Caco-2 (cell line): ENCODE measurements around the gene IFNK. TPM values are rescaled to one million over a fixed set of nuclear protein-coding genes. Genes with fewer than 3 reads are reported as not detected.
A peak's percentile ranks its signal among the peaks of the same experiment; 100 is the strongest.

Experiments used
- BruUV-seq: library from RNA; stranded (reverse); fragments of 400-500 nt; replicated peaks from 2 replicates; lab custom pipeline; 2021; lab: Mats Ljungman, UMichigan
- CTCF ChIA-PET: fragments of 300-600 bp; sonication (Branson Sonifier 250); formaldehyde crosslinking; loops from one replicate; lab custom pipeline; 2022; ENCODE audit warnings: antibody characterized with exemption; lab: Charles Lee
- POLR2A ChIA-PET: fragments of 300-600 bp; sonication (Branson Sonifier 250); formaldehyde crosslinking; loops from one replicate; lab custom pipeline; 2022; ENCODE audit warnings: antibody characterized with exemption; lab: Charles Lee
- DNase-seq, 2 experiments: peaks; one replicate each; pipeline versions ENCODE4 v3.0.0 to v3.0.0-alpha.2; 2020 to 2022
- H3K27me3 ChIP-seq: replicated peaks from 2 replicates; pipeline ENCODE4 v1.6.0; 2011; ENCODE audit warnings: low read length; ENCODE audit not compliant: control insufficient read depth, insufficient read depth
- H3K36me3 ChIP-seq: 2 replicates; pipeline ENCODE4 v1.5.1; 2011; ENCODE audit warnings: low read length; ENCODE audit not compliant: control insufficient read depth, insufficient read depth
- H3K4me1 ChIP-seq: fragments of 250-450 bp; sonication (Bioruptor Pico); 2 replicates; pipeline ENCODE4 v1.5.1; 2020; ENCODE audit warnings: mild to moderate bottlenecking
- H3K4me3 ChIP-seq: 2 replicates; pipeline ENCODE4 v1.5.1; 2011; ENCODE audit warnings: low read depth, mild to moderate bottlenecking, control low read depth, low read length
- H3K9me3 ChIP-seq: fragments of 250-450 bp; sonication (Bioruptor Pico); 2 replicates; pipeline ENCODE4 v1.5.1; 2020; ENCODE audit warnings: mild to moderate bottlenecking, moderate library complexity
- H3K27ac Mint-ChIP-seq: one replicate; pipeline ENCODE4 v1.8.0; 2022; ENCODE audit warnings: mixed read lengths; ENCODE audit not compliant: unreplicated experiment
- H3K27me3 Mint-ChIP-seq: one replicate; pipeline ENCODE4 v1.8.0; 2022; ENCODE audit warnings: mixed read lengths; ENCODE audit not compliant: insufficient read depth, unreplicated experiment
- H3K36me3 Mint-ChIP-seq: one replicate; pipeline ENCODE4 v1.8.0; 2022; ENCODE audit warnings: mild to moderate bottlenecking, mixed read lengths; ENCODE audit not compliant: insufficient read depth, unreplicated experiment
- H3K4me1 Mint-ChIP-seq: one replicate; pipeline ENCODE4 v1.8.0; 2022; ENCODE audit warnings: low read depth, mixed read lengths; ENCODE audit not compliant: unreplicated experiment
- H3K4me3 Mint-ChIP-seq: one replicate; pipeline ENCODE4 v1.8.0; 2022; ENCODE audit warnings: mild to moderate bottlenecking, moderate library complexity, mixed read lengths; ENCODE audit not compliant: unreplicated experiment
- H3K9me3 Mint-ChIP-seq: one replicate; pipeline ENCODE4 v1.8.0; 2022; ENCODE audit warnings: mixed read lengths; ENCODE audit not compliant: unreplicated experiment
- CTCF ChIP-seq, 2 experiments: fragments of 200-600 bp in 1 of 2; IDR thresholded peaks; 1 replicate in 1 of 2; 2 replicates in 1 of 2; pipeline versions ENCODE4 v1.5.1 to v1.8.0; 2011 to 2022; ENCODE audit warnings: antibody characterized with exemption in 1 of 2, control low read depth in 1 of 2, inconsistent platforms in 1 of 2, low read depth in 1 of 2, low read length in 1 of 2, mild to moderate bottlenecking in 1 of 2, moderate library complexity in 1 of 2; ENCODE audit not compliant: insufficient read depth in 1 of 2, severe bottlenecking in 1 of 2, unreplicated experiment in 1 of 2
- intact Hi-C: fragments of 100-400 bp; cut with micrococcal nuclease; formaldehyde crosslinking; loops from one replicate; pipeline ENCODE4 v1.10.0; 2022; ENCODE audit not compliant: unreplicated experiment
- total RNA-seq: library from RNA; stranded (reverse); gene quantifications from 2 replicates; pipeline ENCODE4 v1.2.3, GENCODE V29; 2022

The IFNK gene
- total RNA-seq, 1 experiment from 2014 or later = not detected

GRCh38 chr9:27566118-27566517, 42.0 kb downstream of the IFNK start:
- no TSS peak for BruUV-seq
- no peaks in the 10 kb centered on the region for H3K27me3 ChIP-seq
- Mint-ChIP-seq H3K4me1 (no peaks in the 10 kb centered on the region), H3K9me3 (no peaks in the 10 kb centered on the region), H3K36me3 (peaks cover 6% of the 10 kb centered on the region), H3K4me3 (no peak overlapping the region), H3K27ac (no peak overlapping the region), H3K27me3 (no peaks in the 10 kb centered on the region)
- ChIA-PET POLR2A (no interaction called here), CTCF (no interaction called here)
- DNase-seq = no peak
- H3K9me3 ChIP-seq = no peaks in the 10 kb centered on the region
- H3K36me3 ChIP-seq = no peaks in the 10 kb centered on the region
- no peak overlapping the region for H3K4me3 ChIP-seq
- intact Hi-C loops = no loop called here
- H3K4me1 ChIP-seq = no peaks in the 10 kb centered on the region
- TF ChIP-seq CTCF (IDR thresholded peaks at IDR 0.05; ENCODE audit: insufficient read depth in 1 of 2, low read depth in 1 of 2, low read length in 1 of 2, severe bottlenecking in 1 of 2, unreplicated experiment in 1 of 2) = no peak

- POLR2A ChIA-PET = no interaction called here
Measured at GRCh38 chr9:27569406-27569805, 45.3 kb downstream of the IFNK start.

GRCh38 chr9:27571011-27571410, 46.9 kb downstream of the IFNK start:
- DNase-seq = no peak
- Mint-ChIP-seq H3K9me3 (no peaks in the 10 kb centered on the region), H3K36me3 (peaks cover 11% of the 10 kb centered on the region), H3K4me1 (no peaks in the 10 kb centered on the region), H3K27me3 (no peaks in the 10 kb centered on the region), H3K27ac (no peak overlapping the region), H3K4me3 (no peak overlapping the region)
- no peaks in the 10 kb centered on the region for H3K27me3 ChIP-seq
- no peaks in the 10 kb centered on the region for H3K36me3 ChIP-seq
- intact Hi-C loops = no loop called here
- H3K4me3 ChIP-seq = no peak overlapping the region
- BruUV-seq = no TSS peak
- ChIA-PET CTCF (no interaction called here), POLR2A (no interaction called here)
- no peaks in the 10 kb centered on the region for H3K4me1 ChIP-seq
- H3K9me3 ChIP-seq = no peaks in the 10 kb centered on the region
- no peak for TF ChIP-seq CTCF (IDR thresholded peaks at IDR 0.05; ENCODE audit: insufficient read depth in 1 of 2, low read depth in 1 of 2, low read length in 1 of 2, severe bottlenecking in 1 of 2, unreplicated experiment in 1 of 2)

More at GRCh38 chr9:27569406-27569805, 45.3 kb downstream of the IFNK start:
- intact Hi-C loops = no loop called here
- Mint-ChIP-seq H3K27me3 (no peaks in the 10 kb centered on the region), H3K4me1 (no peaks in the 10 kb centered on the region), H3K36me3 (peaks cover 11% of the 10 kb centered on the region), H3K27ac (no peak overlapping the region), H3K9me3 (no peaks in the 10 kb centered on the region), H3K4me3 (no peak overlapping the region)
- BruUV-seq = no TSS peak
- Histone ChIP-seq H3K4me3 (no peak overlapping the region), H3K27me3 (no peaks in the 10 kb centered on the region), H3K4me1 (no peaks in the 10 kb centered on the region), H3K36me3 (no peaks in the 10 kb centered on the region), H3K9me3 (no peaks in the 10 kb centered on the region)
- DNase-seq = peak in 1 of 2 experiments; percentile 1
- TF ChIP-seq CTCF (IDR thresholded peaks at IDR 0.05; ENCODE audit: insufficient read depth in 1 of 2, low read depth in 1 of 2, low read length in 1 of 2, severe bottlenecking in 1 of 2, unreplicated experiment in 1 of 2) = no peak
- CTCF ChIA-PET = no interaction called here
